ENCODE results near the gene FOXD4.
"Not testable (repeated sequence)": the region's sequence is repeated elsewhere in the genome, so short reads cannot be mapped to it uniquely, and the experiment has no call there.

FOXD4 gene

DNA sequence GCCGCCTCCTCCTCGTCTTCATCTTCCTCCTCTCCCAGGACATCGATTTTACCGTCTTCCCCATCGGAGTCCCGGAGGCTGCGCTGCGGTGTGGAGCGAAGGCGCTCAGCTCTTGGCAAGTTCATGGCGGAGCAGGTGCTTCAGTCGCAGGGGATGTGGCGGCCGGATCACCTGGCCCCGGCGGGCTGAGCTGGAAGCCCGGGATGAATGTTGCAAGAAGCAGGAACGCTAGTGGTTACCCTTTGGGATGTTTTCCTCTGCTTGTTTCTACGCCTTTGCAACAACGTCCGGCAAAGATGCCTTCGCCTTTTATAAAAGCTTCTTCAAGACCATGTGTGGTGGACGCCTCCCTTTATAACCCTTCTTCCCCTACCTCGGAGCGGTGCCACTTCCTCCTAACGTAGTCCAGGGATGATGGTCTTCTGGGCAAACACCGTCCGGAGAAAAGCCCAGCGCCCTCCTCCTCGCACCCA is at the start of gene FOXD4:
FOXD4 (minus strand) TSS at position 423 of the 473 bp plus-strand sequence; CDS start at position 125, 298 bp downstream.
- DNase-seq (ENCODE audit: low read depth in 2 of 2): not testable (repeated sequence)

DNA sequence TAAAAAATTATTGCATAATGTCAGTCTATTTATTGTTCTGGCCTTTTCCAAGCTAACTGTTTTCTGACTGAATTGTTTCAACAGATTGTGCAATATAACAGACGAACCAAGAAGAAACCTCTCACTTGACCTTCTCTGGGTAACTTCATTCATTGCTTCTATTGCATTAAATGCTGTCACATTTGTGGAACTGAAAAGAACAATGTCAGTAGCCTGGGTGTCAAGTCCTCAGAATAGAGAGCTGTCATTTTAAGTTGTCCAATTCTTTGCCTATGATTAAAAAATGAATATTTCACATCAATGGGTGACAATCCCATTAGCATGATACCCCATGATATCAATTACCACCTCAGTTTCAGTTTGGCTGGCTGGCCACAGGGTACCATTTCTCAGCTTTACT is 41.7 kb upstream of the FOXD4 start:
- DNase-seq (ENCODE audit: low read depth in 2 of 2): not testable (repeated sequence)

DNA sequence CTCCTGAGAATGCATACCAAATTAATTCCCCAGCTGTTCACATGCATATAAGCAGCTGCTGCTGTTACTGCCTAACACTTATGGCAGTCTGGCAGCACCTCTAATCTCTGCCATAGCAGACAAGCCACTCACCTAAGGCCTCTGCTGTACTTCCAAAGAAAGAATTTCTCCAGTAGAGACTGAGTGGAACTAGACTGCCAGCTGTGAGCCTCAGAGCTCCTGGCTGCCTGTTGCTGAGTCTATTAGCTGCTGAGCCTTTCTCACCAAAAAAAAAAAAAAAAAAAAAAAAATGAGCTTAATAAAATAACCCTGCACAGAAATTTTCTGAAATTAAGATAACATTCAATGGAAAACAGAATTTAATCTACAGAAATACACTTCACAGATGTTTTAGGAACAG is 33.0 kb upstream of the FOXD4 start:
- not testable (repeated sequence) for DNase-seq (ENCODE audit: low read depth in 2 of 2)

DNA sequence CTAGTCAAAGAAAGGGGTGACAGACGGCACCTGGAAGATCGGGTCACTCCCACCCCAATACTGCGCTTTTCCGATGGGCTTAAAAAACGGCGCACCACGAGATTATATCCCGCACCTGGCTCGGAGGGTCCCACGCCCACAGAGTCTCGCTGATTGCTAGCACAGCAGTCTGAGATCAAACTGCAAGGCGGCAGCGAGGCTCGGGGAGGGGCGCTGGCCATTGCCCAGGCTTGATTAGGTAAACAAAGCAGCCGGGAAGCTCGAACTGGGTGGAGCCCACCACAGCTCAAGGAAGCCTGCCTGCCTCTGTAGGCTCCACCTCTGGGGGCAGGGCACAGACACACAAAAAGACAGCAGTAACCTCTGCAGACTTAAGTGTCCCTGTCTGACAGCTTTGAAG is 21.7 kb upstream of the FOXD4 start:
- not testable (repeated sequence) for DNase-seq (ENCODE audit: low read depth in 2 of 2)

DNA sequence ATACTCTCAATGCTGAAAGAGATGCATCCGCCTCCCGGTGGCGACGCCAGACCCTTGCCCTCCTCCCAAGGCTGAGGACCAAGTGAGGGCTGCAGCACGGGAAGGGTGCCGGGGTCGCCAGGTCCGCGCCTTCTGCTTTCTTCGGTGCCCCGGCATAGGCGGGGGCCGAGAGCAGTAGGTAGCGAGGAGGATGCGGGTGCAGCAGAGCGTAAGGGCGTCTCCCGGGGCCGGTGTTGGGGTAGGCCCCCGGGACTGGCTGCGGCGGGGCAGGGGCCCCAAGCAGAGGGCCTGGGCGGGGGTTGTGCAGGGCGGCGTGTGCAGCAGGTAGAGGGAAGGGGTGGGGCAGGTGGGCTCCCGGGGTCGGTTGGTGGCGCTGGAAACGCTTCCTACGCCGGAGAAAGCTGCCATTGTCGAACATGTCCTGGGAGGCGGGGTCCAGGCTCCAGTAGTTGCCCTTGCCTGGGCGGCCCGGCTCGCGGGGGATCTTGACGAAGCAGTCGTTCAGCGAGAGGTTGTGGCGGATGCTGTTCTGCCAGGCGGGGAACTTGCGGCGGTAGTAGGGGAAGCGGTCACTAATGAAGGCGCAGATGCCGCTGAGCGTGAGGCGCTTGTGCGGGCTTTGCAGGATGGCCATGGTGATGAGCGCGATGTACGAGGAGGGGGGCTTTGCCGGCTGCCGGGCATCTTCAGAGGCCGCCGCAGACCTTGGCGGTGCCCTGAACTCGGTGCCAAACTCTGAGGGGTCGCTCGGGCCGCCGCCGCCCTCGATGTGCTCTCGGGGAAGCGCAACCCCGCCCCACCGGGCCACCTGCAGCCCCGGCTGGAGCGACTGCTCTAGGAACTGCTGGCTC is 848 bp downstream of the FOXD4 start:
- not testable (repeated sequence) for DNase-seq (ENCODE audit: low read depth in 2 of 2)

DNA sequence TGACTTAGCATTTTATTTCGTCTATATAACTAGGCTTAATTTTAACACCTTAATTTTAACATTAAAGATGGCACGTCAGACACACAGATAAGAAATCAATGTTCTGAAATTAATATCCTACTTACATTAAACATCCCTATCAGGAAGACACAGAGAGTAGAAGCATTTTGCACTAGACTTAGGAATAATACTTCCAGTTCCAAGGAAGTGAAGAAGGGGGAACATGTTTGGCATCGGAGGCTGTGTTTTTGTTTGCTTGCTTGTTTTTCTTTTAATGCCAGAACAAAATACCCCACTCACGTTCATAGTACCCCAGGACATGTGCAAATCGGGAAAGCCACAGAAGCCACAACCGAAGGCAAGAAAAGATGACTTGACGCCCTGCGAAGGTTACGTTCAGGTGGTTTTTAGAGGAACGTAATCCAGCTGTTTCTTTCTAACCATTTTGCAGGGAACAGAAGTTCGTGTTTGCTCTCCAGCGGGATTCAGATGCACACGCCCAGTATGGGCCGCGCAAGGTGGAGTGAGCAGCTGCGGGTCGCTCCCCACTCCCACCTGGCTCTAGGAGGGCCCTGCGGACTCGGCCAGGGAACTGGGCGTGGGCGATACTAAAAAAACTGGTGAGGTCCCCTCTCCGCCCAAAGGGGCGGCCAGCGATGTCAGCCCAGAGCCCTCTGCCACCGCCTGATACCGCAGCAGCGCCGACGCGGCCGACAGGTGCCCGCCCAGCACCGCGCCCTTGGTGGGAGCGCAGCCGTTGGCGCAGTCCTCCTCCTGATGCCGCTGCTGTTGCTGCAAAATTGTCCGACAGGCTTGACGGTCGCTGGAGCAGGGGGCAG is 1.8 kb downstream of the FOXD4 start:
- DNase-seq (ENCODE audit: low read depth in 2 of 2): not testable (repeated sequence)

DNA sequence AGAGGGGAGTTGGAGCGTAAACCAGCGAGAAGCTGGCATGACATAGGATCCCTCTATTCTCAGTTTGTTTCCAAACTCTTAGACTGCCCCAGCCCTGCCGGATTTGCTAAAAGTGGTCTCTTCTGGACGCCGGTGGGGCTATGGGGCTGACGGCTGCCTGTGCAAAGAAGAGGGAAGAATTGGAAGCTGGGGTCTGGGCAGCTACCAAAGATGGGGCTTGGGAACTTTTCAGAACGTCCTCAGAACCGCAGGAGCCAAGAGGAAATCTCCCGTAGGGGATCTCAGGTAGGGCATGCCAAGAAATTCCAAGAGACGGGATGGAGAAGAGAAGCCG is 3.1 kb downstream of the FOXD4 start:
- DNase-seq (ENCODE audit: low read depth in 2 of 2): not testable (repeated sequence)

DNA sequence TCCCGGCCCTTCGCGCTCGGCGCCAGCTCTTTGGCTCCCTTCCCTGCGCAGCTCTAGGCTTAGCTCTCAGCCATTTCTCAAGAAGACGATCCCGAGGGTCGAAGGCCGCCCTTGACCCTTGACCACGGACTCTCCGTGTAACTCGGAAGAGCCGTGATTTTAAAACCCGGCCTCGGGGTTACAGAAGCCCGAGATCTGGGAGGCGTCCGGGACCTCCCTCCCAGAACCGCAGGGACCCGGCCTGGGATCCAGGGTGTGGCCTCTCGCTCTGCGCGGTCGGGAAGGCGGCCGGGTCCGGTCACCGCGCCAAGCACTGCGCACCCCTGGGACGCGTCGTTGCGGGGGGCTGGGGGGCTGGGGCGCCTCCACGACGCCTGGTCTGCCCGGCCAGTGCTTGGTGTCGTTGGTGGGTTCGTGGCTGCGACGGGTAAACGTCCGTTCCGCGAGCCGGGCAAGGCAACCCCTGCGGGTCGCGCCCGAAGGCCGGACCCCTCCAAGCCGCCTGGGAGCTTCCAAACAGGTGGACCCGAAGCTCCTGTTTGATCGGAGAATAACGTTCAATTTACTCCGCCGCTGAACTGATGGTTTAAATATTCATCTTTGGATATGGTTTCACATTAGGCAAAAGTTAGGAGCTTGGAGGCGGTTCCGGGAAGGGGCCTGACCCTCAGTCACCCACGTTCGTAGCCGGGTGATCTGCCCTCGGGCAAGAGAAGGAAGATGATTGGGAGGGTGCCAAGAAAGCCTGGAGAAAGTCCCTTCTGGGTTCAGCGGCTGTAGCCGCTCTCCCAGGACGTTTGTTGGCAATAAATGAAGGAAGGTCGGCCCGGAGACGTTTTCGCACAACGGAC is 3.7 kb downstream of the FOXD4 start:
- not testable (repeated sequence) for DNase-seq (ENCODE audit: low read depth in 2 of 2)

DNA sequence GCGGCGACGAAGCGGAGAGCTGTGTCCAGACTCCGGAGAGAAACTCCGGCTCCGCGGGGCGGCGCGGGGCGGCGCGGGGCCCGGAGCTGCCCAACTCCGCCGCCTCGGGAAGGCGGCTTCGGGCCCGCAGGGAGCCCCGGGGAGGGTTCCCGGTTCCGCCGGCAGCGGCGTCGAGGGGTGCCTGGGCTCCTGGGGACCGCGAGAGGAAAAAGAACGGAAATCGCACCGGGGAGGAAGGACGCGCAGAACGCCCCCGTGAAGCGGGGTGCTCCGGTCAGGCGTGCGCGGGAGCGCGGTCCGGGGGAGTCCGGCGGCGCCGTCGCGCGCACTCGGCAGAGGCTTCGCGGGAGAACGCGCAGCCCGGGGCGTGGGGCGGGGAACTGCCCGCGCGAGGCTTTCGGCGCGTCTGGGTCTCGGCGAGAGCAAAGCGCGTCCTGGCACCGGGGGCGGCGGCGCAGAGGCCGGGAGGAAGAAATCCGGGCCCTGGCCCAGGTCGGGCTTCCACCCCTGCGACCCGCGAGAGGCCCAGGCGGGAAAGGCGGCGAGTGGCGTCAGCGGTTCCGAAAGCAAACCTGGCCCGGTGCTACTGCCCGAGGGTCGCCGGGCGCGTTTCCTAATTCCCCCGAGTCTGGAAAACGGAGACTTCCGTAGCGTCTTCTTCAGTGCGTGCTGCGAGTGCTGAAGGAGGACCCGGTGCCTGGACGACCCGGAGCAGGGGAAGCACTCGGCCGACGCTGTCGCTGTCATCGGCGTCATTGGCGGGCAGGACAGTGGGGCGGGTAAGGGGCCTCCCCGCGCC is 4.5 kb downstream of the FOXD4 start:
- DNase-seq (ENCODE audit: low read depth in 2 of 2): not testable (repeated sequence)

DNA sequence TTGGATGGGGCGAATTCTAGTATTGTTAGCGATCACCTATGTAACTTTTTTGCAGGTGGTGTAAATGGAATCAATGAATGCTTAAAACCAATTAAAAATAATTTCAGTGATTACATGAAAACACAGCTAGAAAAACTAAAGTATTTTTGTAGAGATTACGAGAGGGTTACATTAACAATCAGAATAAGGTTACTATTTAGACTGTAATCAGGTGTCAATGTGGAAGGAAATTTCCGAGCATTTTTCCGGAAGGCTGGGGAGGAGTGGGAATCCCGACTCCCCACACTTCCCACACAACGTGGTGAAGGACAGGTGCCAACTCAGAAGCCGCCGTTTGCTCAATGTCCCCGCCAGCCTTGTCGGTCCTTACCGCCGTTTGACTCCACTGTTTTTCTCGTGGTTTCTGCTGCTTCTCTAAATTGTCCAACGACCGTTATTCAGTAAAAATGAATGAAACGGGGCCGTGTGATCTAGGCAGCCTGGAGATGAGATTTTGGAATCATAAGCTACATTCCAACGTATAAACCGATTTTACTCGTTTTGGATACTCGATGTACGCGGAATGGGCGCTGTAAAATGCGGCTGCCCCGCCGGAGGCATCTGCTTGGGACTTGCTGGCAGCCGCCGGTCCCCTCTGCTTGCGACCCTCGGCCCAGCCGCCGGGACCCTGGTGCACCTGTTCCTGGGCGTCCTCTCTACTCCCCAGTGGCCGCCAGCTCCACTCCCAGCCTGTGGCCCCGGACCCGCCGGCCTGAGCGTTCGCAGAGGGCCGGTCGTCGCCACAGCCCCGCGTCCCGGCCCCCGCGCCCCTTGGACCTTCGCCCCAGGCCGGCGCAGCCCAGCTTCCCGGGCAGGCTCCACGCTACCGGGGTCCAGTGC is 5.4 kb downstream of the FOXD4 start:
- DNase-seq (ENCODE audit: low read depth in 2 of 2): not testable (repeated sequence)

DNA sequence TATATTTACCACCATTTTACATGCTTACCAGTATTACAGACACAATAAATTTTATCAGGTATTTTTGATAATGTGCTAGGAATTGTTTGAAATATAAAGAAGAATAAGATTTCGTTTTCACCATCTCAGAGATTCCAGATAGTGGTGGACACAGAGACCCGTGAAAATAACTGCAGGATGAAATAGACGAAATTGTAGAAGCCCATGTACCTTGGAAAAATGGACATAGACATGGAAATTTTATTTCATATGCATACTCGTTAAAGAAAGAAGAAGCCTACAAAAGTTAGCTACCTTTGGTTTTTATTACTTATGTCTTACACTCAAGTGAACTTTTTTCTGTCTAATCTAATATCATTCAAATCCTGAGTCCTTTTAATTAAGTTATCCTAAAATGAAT is 7.5 kb downstream of the FOXD4 start:
- not testable (repeated sequence) for DNase-seq (ENCODE audit: low read depth in 2 of 2)

DNA sequence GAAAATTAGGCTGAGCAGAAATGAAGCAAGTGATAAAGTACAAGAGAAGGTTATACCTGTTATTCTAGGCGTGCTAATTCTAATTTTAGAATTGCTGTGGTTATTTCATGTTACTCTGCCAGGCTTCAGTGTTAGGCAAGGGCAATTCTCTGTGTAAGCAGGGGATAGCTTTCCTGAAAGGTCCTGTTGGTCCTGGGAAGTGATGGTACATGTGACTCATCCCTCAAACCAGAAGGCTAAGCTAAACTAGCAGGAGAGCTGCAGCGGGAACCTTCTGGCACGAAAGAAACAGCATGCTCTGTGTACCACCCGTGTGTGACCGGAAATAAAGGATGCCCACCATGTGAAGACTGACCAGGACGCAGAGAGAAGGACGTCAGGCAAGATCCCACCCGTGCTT is 8.7 kb downstream of the FOXD4 start:
- DNase-seq (ENCODE audit: low read depth in 2 of 2): not testable (repeated sequence)

DNA sequence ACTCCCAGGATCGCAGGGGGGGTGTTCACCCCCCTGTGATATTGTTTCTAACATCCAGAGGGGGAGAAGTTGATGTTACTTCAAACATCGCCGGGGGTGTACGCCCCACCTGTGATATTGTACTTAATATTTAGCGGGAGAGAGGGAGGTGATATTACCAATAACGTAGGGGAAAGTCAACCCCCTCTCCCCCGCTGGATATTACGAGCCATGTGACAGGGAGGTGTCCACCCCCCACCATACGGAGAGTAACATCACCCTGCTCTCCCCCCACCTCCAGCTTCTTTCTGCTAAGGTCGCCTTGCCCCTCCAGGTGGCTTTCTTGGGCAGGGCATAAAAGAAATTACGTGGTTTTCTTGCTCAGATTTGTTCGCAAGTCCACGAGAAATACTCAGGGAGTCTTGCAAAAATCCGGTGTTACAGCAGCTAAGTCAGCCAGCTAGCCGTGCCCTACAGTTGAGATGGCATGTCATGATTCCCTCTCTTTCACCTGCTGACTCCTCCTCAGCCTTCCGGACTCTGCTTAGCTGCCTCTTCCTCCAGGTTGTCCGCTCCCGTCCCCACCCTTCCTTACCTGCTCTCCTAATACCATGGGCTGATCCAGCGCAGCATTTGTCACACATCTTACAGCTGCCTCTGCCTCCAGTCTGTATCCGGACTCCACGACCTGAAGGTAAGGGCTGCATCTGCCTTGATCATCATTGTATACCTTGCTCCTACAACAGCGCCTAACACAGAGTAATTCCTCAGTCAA is 9.3 kb downstream of the FOXD4 start:
- not testable (repeated sequence) for DNase-seq (ENCODE audit: low read depth in 2 of 2)

DNA sequence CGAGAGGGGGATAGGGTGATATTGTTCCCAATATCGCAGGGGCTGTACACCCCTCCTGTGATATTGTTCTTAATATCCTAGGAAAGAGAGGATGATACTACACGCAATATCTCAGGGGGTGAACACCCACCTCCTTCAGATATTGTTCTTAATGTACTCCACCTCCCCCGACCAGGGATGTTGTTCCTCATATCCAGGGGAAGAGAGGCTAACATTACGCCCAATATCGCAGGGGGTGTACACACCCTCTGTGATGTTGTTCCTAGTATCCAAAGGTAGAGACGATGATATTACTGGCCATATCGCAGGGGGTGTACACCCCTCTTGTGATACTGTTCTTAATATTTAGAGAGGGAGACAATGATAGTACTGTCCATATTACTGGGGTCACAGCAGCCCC is 12.2 kb downstream of the FOXD4 start:
- not testable (repeated sequence) for DNase-seq (ENCODE audit: low read depth in 2 of 2)

DNA sequence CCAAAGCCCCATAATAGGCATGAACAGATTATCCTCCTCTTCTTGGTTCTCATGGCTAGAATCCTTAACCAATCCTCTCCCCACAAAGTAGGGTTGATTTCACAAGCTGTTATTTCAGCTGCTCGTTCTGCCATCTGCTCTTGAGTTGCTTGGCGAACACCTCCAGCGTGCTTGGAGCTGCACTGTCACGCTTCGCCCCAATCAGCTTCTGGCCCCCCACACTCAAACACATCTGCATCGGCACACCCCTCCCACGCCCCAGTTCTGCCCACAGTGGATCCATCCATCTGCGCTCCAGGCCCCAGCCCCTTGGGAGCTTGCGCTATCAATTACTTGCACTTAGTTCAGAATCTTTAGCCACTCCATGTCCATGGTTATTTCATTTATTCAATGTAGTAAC is 17.8 kb downstream of the FOXD4 start:
- DNase-seq (ENCODE audit: low read depth in 2 of 2): not testable (repeated sequence)

DNA sequence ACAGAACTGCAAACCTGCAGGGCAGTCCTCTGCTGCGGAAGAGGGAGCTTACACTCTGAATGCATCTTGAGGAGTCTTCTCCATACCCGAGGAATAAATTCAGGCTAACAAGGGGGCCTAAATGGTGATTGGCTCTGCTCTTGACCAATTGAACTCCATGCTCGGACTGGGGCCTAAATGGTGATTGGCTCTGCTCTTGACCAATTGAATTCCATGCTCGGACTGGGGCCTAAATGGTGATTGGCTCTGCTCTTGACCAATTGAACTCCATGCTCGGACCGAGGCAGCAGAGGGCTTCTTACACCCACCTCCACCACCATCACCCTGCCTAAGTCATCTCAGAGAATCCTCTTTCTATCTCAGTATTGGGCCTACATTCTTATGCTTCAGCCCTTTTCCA is 18.4 kb downstream of the FOXD4 start:
- DNase-seq (ENCODE audit: low read depth in 2 of 2): not testable (repeated sequence)

DNA sequence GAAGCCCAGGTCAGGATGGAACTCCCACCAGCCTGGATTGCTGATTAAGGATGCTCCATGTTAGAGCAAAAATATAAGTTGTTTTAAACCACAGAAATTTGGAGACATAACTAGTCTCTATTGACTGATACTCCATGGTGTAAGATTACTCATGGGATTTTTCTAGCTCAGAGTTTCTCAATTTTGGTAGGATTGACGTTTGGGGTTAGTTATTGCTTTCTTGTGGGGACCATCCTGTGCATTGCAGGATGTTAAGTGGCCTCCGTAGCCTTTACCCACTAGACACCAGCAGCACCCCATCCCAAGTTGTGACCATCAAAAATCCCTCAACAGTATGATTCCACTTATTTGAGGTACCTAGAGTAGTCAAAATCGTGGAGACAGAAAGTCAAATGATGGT is 19.4 kb downstream of the FOXD4 start:
- not testable (repeated sequence) for DNase-seq (ENCODE audit: low read depth in 2 of 2)

DNA sequence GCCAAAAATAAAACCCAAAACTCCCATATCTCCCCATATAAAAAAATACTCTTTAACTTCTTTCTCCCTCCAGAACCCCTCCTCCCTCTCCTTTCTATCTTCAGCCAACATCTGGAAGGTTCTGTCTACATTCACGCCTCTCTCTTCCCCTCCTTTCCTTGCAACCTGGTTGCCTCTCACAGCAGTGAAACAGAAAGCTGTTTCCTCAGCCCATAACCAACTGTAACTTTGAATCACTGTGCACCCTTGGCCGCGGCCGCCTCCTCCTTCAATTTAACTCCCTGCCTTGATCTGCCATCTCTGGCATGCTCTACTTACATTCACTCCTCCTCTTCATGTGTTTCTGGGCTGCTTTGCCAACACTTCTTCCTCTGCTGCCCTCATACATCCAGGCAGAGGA is 23.2 kb downstream of the FOXD4 start:
- not testable (repeated sequence) for DNase-seq (ENCODE audit: low read depth in 2 of 2)

DNA sequence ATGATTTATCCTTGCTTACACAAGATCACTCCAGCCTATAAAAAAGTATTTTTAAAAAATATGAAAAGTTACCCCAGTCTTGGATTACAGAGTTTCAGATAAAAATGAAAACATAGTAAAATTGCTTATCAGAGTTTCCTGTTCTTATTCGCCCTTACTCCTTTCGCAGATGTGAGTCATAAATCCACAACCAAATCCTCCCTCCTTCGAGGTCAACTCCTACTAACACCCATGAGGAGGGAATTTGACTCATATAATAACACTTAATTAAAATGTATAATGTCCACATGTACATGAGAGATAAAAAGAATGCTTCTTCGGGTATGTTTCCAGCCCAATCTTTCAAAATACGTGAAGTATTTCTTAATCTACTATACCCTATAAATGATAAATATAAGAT is 23.9 kb downstream of the FOXD4 start:
- not testable (repeated sequence) for DNase-seq (ENCODE audit: low read depth in 2 of 2)

All from stimulated activated CD8-positive, alpha-beta memory T cell treated with anti-CD3 and anti-CD28 coated beads, Interleukin-7, amount 100 ng/mL, for 4 hours (primary cell).